HG02981 (cell line): Measurements from ENCODE around the gene PKM.
"Not testable (repeated sequence)": the region's sequence is repeated elsewhere in the genome, so short reads cannot be mapped to it uniquely, and the experiment has no call there.

Experiments used
- ATAC-seq: cut with Tn5 transposase; IDR thresholded peaks from one replicate; pipeline ENCODE4 v1.9.1; 2021; ENCODE audit warnings: mild to moderate bottlenecking, moderate library complexity; ENCODE audit not compliant: unreplicated experiment

Gene PKM

DNA sequence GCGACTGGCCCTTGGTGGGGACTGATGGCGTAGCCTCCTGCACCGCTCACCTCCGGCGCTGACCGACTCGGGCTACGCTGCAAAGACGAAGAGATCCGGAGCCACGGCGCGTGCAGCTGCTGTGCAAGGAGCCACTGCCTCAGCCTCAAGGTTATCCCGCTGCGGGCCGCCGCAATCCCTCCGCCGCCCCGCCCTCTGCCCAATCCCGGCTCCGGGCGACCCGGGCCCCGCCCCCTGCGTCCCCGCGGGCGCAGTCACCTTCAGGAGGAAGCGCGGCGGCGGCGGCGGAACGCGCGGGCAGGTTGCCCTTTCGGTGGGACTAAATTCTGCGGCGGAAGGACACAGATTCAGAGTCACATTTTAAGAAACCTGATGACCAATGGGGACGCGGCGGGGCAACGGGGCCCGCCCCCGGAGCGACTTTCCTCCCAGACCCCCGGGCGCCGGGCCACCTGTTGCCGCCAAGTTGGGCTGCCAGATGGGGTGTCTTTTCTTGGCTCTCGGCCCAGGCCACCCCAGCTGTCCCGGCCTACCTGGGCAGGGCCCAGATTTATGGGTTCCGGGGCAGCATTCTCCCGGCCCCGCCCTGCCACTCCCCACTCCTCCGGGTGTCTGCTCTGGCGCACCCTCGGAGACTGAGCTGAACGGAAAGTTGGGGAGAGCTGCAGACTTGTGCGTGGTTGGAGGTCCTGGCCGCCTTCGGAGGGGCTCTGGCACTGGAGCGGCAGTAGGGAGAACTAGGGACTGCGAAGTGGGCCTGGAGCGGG, at the start of gene PKM:
PKM (minus strand) TSS at position 125 of the 767 bp plus-strand sequence. CDS start 12,093 bp downstream, outside the sequence.
- ATAC-seq, result peak; percentile 45

DNA sequence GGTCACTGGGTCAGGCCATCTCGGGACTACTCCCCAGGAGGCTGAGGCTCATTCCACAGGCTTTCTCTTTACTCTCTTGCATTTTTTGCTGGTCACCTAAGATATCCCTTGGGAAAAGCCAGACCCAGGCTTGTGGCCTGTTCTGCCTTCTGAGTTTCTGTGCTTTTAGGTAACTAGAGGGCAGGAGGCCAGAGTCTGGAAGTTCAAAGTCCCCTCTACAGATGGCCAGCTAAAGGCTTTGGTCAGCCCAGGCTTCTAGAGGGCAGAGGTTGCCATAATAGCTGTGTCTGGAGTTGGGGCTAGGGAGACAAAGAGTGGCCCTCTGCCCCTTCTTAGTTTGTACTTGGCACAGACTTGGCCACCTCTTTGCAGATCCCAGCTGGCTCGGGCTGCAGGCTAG, 49.8 kb upstream of the PKM start:
- no peak for ATAC-seq

- no peak for ATAC-seq
These were observed 47.7 kb upstream of the PKM start for GRCh38 chr15:72278737-72279136.

DNA sequence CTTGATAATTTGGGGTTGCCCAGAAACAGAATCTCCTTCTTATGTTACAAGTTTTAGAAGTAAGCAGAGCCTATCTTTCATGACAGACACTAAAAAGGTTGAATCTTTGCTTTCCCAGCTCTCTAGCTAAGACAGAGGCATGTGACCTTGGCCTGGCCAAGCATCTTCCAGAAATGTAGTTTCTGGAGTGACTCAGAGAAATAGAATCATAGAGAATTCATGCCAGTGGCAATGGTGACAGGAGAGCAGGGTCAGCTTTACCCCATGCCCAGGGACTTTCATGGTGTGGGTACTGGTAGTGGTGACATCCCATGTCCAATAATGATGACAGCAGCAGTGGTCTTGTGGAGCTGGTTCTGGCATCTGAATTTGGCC, 45.3 kb upstream of the PKM start:
- no peak for ATAC-seq

DNA sequence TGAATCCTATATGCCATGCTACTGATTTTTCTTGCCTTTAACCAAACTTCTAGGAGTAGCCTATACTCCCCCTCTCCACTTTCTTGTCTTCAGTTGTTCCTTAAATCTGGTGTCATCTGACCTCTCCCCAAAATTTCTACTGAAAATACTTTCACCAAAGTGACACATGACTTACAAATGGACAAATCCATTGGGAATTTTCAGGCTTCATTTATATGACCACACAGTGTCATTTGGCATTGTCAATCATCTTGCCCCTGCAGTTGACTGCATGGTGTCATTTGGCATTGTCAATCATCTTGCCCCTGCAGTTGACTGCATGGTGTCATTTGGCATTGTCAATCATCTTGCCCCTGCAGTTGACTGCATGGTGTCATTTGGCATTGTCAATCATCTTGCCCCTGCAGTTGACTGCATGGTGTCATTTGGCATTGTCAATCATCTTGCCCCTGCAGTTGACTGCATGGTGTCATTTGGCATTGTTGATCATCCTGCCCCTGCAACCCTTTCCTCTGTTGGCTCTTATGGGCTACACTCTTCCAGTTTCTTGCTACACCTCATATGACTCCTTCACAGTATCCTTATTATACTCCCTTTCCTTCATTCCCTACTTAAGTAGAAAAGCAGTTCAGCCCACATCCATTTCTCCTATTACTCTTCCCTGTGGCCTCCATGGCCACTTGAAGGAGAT, 44.8 kb upstream of the PKM start:
- not testable (repeated sequence) for ATAC-seq

GRCh38 chr15:72272997-72273352, 42.0 kb upstream of the PKM start:
- no peak for ATAC-seq

DNA sequence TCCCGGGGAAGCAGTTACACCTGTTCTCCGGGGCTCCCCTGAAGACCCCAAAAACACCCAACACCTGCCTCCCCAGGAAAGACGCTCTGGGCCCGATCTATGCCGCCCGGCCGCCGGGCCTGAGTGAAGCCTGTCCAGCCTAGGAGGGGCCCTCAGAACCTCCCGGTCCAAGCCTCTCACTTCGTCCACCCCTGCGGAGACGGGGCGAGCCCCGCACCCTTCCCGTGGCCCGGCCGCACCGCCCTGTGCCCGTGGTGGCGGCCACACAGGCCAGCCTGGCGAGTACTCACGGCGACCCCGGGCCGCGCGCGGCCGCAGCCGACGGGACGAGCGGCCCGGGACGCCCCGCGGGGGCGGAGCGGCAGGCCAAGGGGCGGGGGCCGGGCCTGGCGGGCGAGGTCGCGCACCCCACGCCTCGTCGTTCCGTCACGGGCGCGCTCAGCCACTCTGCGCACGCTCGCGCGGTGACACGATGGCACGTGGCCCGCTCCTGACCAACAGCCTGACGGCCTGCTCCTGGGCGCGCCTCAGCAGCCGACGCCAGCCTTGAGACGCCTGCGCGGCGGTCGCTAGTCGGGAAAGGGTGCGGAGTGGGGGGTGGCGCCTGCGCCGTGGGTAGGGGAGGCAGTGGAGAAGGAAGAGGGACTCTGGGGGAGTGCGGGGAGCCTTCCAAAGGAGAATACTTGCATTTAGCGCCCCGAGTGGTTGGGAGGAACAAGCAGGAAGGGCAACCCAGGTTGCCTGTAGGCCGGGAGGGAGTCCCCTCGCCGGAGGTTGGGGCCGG, 41.4 kb upstream of the PKM start, which contains the start of gene PARP6:
PARP6 (minus strand) TSS at position 342 of the 784 bp plus-strand sequence. CDS start 5,077 bp downstream, outside the sequence.
- ATAC-seq, result peak; percentile 94

GRCh38 chr15:72271895-72272212, 40.9 kb upstream of the PKM start:
- peak; percentile 14 for ATAC-seq

GRCh38 chr15:72271221-72271620, 40.2 kb upstream of the PKM start:
- no peak for ATAC-seq

- ATAC-seq, result no peak
These were observed 38.7 kb upstream of the PKM start for GRCh38 chr15:72269739-72270138.

GRCh38 chr15:72265031-72265430, 34.0 kb upstream of the PKM start:
- no peak for ATAC-seq

- no peak for ATAC-seq
These were observed 21.8 kb upstream of the PKM start for GRCh38 chr15:72252663-72253299.

DNA sequence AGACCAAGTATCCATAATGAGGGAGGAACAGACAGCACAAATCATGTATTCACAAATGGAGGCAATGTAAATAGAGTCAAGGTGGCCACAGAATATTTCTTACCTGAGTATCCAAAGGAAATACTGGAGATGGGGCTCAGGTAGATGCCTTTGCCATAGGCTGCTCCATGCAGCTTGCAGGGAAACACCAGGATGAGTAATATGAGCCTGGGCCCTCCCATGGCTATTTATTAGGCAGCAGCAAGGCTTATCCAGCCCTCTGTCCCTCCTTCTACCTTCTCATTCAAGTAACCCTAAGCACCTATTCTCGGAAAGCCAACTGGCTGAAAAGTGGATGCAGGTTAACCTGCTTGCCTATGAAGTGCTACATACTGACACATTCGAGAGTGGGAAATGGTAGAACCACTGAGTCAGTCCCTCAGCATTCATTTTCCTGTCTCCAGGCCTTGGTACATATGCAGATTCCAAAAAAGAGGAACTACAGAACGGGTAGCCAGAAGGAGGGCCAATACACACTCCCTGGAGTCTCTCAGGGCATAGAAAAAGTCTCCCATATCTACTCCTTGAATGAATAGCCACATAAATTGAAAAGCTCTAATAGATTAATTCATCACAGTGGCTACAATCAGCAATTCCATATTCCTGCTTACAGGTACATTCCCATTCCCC, 18.3 kb upstream of the PKM start:
- ATAC-seq, result no peak

- no peak for ATAC-seq
These were observed 17.5 kb upstream of the PKM start for GRCh38 chr15:72248514-72248913.

- ATAC-seq, result no peak
These were observed 11.9 kb upstream of the PKM start for GRCh38 chr15:72242775-72243370.

DNA sequence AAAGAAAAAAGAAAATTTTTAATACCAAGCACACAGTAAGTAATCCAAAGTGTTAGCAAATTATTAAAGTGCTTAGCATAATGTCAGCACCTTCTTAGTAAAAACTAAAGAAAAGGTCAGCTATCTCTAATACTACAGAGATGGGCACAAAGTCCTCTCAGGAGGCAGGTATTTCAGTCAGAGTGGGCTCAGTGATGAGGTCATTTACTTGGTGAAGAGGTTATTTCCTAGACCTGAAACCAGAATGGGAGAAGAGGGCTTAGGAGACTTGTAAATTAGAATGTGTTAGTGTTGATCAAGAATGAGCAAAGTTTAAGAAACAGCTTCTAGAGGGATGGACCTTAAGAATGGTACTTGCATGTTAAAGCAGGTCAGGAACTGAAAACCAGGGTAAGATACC, 8.7 kb upstream of the PKM start:
- ATAC-seq, result no peak

DNA sequence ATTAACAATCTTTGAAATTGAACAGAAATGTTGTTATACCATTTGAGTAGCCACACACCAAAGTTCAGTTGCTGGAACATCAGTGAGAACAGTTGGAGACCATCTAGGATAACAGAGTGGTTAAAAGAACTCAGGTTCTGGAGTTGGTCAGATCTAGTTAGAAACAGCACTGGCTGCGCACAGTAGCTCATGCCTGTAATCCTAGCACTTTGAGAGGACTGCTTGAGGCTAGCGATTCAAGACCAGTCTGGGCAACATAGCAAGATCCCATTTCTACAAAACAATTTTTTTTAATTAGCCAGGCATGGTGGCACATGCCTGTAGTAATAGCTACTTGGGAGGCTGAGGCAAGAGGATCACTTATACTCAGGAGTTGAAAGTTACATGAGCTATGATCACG, 7.6 kb upstream of the PKM start:
- ATAC-seq, result no peak

DNA sequence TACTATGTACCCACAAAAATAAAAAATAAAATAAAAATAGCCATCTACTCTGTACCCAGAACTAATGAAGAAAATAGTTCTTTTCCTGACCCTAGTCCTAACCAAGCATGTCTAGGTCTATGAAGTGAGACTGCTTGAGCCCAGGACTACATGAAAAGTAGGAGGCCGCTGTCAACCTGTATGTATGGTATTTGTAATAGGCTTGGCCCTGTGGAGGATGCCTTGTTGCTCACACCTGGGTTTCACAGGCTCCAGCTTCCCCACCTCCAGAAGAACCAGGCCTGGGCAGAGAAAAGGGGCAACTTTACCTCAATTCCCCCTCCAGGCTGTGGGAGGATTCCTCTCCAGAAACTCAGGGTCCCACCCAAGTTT, 6.8 kb upstream of the PKM start:
- ATAC-seq, result peak; percentile 11

DNA sequence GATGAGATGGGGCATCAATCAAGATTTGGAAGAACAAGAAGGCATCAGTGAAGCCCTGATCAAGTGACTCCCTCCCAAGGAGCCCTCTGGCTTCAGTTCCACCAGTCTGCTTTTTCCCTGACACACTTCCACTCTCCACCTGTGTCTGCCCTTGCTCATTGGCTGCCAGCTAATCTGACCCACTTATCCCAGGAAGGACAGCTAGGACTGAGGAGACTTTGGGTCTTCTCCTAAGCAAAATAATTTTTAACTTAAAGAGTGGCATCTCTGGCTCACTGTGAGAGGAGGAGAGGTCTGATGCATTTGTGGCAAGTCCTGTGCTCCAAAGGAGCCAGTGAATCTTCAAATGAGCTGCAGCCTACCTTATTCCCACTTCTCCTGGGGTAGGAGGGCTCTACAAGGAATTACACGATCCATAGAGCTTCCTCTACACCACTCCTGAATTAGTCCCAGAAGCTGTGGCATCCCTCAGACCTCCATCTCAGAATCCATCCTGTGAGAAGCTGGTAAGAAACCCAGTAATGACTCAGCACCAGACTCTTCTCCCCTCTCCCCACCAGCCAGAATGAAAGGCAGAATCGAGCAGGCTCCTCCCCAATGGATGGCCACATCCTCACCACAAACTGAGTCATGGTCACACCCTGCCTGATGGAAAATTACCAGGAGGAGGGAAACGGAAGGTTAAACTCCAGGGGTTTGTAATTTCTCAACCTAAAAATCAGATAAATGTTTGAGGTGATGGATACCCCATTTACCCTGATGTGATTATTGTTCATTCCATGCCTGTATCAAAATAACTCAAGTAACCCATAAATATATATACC, 6.3 kb upstream of the PKM start:
- peak; percentile 89 for ATAC-seq
